ENCODE results near the gene ZNF23. TPM values are rescaled to one million over a fixed set of nuclear protein-coding genes. Genes with fewer than 3 reads are reported as not detected.
A peak's percentile ranks its signal among the peaks of the same experiment; 100 is the strongest.

Gene ZNF23
- total and polyA plus RNA-seq, 2 experiments from 2014 or later: 12.1 to 15.3 TPM

DNA sequence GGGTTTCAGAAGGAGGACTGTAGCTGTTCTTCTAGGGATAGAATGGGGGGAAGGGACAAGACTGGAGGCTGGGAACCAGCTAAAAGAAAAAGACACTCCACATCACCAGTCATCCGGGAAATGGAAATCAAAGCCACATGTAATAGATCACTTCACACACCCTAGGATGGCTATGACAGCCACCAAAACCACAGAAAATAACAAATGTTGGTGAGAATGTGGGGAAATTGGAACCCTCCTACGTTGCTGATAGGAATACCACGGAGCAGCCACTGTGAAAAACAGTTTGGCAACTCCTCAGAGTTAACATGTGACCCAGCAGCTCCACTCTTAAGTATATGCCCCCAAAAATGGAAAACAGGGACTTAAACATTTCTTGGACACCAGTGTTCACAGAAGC lies 22.5 kb downstream of the ZNF23 start:
- in situ Hi-C loops (cut with MboI): no loop called here
- Histone ChIP-seq H3K4me2 (ENCODE audit: unreplicated experiment) (no peak overlapping the region), H3K9me2 (ENCODE audit: insufficient read depth) (no peaks in the 10 kb centered on the region), H3K36me3 (ENCODE audit: low read depth) (no peaks in the 10 kb centered on the region), H3K79me2 (ENCODE audit: insufficient read depth) (no peaks in the 10 kb centered on the region), H3K9ac (no peak overlapping the region), H3F3A (ENCODE audit: insufficient read depth) (no peaks in the 10 kb centered on the region), H2AFZ (no peak overlapping the region), H3K27me3 (replicated peaks; ENCODE audit: insufficient read depth) (no peaks in the 10 kb centered on the region), H3K4me3 (no peak overlapping the region), H4K20me1 (ENCODE audit: insufficient read depth) (no peaks in the 10 kb centered on the region), H3K4me1 (ENCODE audit: insufficient read depth) (no peaks in the 10 kb centered on the region), H3K9me3 (ENCODE audit: low read depth) (no peaks in the 10 kb centered on the region), H3K27ac (no peak overlapping the region)
- DNase-seq: peak; percentile 18
- no peak for TF ChIP-seq EZH2 (IDR thresholded peaks at IDR 0.05; ENCODE audit: insufficient read depth, poor library complexity, severe bottlenecking)
- TF ChIP-seq EZH2phosphoT487 (IDR thresholded peaks at IDR 0.05; ENCODE audit: insufficient read depth, low read depth): no peak
- WGBS, 2 experiments (ENCODE audit: low coverage in 1 of 2, low lambda C conversion rate in 2 of 2, missing lambda C conversion rate in 2 of 2): 0 to 1% methylated on average over 3 of the region's 3 CpGs

DNA sequence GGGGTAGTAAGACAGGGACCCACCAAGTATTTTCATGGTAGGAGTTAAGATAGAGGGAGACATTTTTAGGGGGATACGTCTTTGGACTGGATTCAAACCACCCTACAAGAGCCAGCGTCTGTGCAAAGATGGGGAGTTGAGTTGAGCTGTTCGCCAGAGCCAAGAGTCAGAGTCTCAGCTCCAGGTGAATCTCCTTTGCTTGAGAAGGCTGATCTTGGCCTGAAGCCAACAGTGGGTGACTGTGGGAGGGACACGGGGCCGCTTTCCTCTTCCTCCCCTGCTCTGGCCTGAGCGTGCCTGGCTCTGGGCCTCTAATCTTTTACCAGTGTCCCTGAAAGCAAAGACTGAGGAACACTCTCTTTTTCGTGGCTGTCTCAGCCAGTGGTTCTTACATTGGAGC lies 25.6 kb downstream of the ZNF23 start:
- H3K9ac ChIP-seq: no peak overlapping the region
- H3K27me3 ChIP-seq (replicated peaks; ENCODE audit: insufficient read depth): 0 out of 2 replicates have a peak, but pooled peaks cover 6% of the 10 kb centered on the region
- no peak overlapping the region for H3K27ac ChIP-seq
- no peak overlapping the region for H3K4me2 ChIP-seq (ENCODE audit: unreplicated experiment)
- TF ChIP-seq EZH2phosphoT487 (IDR thresholded peaks at IDR 0.05; ENCODE audit: insufficient read depth, low read depth): no peak
- TF ChIP-seq EZH2 (IDR thresholded peaks at IDR 0.05; ENCODE audit: insufficient read depth, poor library complexity, severe bottlenecking): no peak
- in situ Hi-C loops (cut with MboI): no loop called here
- no peak overlapping the region for H3K4me3 ChIP-seq
- H3K36me3 ChIP-seq (ENCODE audit: low read depth): no peaks in the 10 kb centered on the region
- no peaks in the 10 kb centered on the region for H3K4me1 ChIP-seq (ENCODE audit: insufficient read depth)
- H3K79me2 ChIP-seq (ENCODE audit: insufficient read depth): no peaks in the 10 kb centered on the region
- H3K9me3 ChIP-seq (ENCODE audit: low read depth): no peaks in the 10 kb centered on the region
- no peak for DNase-seq
- no peaks in the 10 kb centered on the region for H3K9me2 ChIP-seq (ENCODE audit: insufficient read depth)
- no peaks in the 10 kb centered on the region for H3F3A ChIP-seq (ENCODE audit: insufficient read depth)
- H2AFZ ChIP-seq: no peak overlapping the region
- no peaks in the 10 kb centered on the region for H4K20me1 ChIP-seq (ENCODE audit: insufficient read depth)
- 33 to 46% methylated on average over 7 of the region's 7 CpGs for WGBS, 2 experiments (ENCODE audit: low coverage in 1 of 2, low lambda C conversion rate in 2 of 2, missing lambda C conversion rate in 2 of 2)

DNA sequence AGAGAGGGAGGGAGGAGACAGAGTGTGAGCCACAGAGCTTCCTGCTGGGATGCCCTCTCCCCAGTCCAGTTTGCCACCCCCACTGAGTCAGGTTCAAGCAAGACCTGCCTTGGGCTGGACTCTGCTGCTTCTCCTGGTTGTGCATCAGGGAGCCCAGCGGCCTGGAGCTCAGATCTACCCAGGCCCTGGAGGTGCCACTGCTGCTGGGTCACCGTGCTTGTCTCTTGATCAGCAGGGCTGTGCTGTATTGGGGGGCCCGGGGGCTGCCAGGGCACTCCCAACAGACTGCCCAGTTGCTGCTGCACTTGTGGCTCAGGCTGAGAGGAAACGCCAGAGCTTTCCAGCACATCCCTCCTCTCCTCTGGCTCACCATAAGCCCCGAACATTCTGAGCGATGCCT lies 29.1 kb downstream of the ZNF23 start:
- Histone ChIP-seq H3K36me3 (ENCODE audit: low read depth) (no peaks in the 10 kb centered on the region), H2AFZ (no peak overlapping the region), H3F3A (ENCODE audit: insufficient read depth) (peaks cover 11% of the 10 kb centered on the region), H3K9me2 (ENCODE audit: insufficient read depth) (no peaks in the 10 kb centered on the region), H3K27me3 (replicated peaks; ENCODE audit: insufficient read depth) (0 out of 2 replicates have a peak, but pooled peaks cover 6% of the 10 kb centered on the region), H3K4me2 (ENCODE audit: unreplicated experiment) (no peak overlapping the region), H3K9ac (no peak overlapping the region), H3K4me1 (ENCODE audit: insufficient read depth) (no peaks in the 10 kb centered on the region), H3K79me2 (ENCODE audit: insufficient read depth) (no peaks in the 10 kb centered on the region), H4K20me1 (ENCODE audit: insufficient read depth) (no peaks in the 10 kb centered on the region), H3K9me3 (ENCODE audit: low read depth) (no peaks in the 10 kb centered on the region), H3K27ac (no peak overlapping the region), H3K4me3 (no peak overlapping the region)
- 47 to 49% methylated on average over 5 to 6 of the region's 6 CpGs for WGBS, 2 experiments (ENCODE audit: low coverage in 1 of 2, low lambda C conversion rate in 2 of 2, missing lambda C conversion rate in 2 of 2)
- in situ Hi-C loops (cut with MboI): no loop called here
- no peak for DNase-seq
- TF ChIP-seq EZH2 (IDR thresholded peaks at IDR 0.05; ENCODE audit: insufficient read depth, poor library complexity, severe bottlenecking) (no peak), EZH2phosphoT487 (IDR thresholded peaks at IDR 0.05; ENCODE audit: insufficient read depth, low read depth) (no peak)

DNA sequence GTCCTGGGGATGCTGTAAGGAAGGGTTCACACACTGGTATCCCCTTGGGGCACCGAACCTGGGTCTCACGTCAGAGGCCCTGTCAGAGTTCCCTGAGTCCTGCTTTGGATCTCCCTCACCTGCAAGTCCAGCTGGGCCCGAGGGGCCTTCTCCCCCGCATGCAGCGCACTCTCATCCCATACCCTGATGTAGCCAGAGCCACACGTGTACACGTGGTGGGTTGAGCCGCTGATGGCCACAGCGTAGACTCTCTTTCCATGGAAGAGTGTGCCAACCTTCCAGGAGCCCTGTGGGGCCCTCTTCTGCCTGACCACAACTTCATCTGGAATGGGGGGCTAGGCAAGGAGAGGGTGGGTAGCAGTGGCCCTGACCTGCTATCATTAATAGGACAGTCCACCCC lies 30.1 kb downstream of the ZNF23 start:
- WGBS, 2 experiments (ENCODE audit: low coverage in 1 of 2, low lambda C conversion rate in 2 of 2, missing lambda C conversion rate in 2 of 2): 60 to 65% methylated on average over 9 of the region's 9 CpGs
- in situ Hi-C loops (cut with MboI): no loop called here
- H3K9me2 ChIP-seq (ENCODE audit: insufficient read depth): no peaks in the 10 kb centered on the region
- no peaks in the 10 kb centered on the region for H3K36me3 ChIP-seq (ENCODE audit: low read depth)
- H2AFZ ChIP-seq: no peak overlapping the region
- 0 out of 2 replicates have a peak, but pooled peaks cover 6% of the 10 kb centered on the region for H3K27me3 ChIP-seq (replicated peaks; ENCODE audit: insufficient read depth)
- no peak overlapping the region for H3K9ac ChIP-seq
- no peaks in the 10 kb centered on the region for H3K9me3 ChIP-seq (ENCODE audit: low read depth)
- H3K79me2 ChIP-seq (ENCODE audit: insufficient read depth): no peaks in the 10 kb centered on the region
- H3K4me1 ChIP-seq (ENCODE audit: insufficient read depth): no peaks in the 10 kb centered on the region
- H3F3A ChIP-seq (ENCODE audit: insufficient read depth): peaks cover 15% of the 10 kb centered on the region
- no peaks in the 10 kb centered on the region for H4K20me1 ChIP-seq (ENCODE audit: insufficient read depth)
- H3K4me2 ChIP-seq (ENCODE audit: unreplicated experiment): no peak overlapping the region
- DNase-seq: no peak
- no peak overlapping the region for H3K27ac ChIP-seq
- TF ChIP-seq EZH2phosphoT487 (IDR thresholded peaks at IDR 0.05; ENCODE audit: insufficient read depth, low read depth): no peak
- no peak for TF ChIP-seq EZH2 (IDR thresholded peaks at IDR 0.05; ENCODE audit: insufficient read depth, poor library complexity, severe bottlenecking)
- no peak overlapping the region for H3K4me3 ChIP-seq

DNA sequence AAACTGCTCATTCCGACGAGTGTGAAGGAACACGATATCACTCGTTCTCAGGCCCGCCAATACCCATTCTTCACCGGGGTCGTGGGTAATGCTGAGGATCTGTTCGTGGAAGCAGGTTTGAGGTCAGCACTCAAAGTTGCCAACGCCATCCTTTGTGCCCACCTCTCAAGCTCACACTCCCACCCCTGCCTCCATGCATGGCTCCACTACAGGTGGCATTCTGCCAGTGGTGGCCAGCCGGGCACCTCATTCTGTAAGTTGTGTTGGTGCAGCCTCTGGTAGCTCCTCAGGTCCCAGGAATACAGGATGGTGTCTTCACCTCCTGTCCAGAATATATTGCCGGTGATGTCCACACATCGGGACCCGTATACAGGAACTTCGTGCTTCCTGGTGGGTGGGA lies 30.9 kb downstream of the ZNF23 start:
- no peaks in the 10 kb centered on the region for H3K9me3 ChIP-seq (ENCODE audit: low read depth)
- no peaks in the 10 kb centered on the region for H4K20me1 ChIP-seq (ENCODE audit: insufficient read depth)
- H3K9me2 ChIP-seq (ENCODE audit: insufficient read depth): no peaks in the 10 kb centered on the region
- no peak overlapping the region for H3K4me3 ChIP-seq
- no peak for DNase-seq
- no peaks in the 10 kb centered on the region for H3K36me3 ChIP-seq (ENCODE audit: low read depth)
- no peak overlapping the region for H3K4me2 ChIP-seq (ENCODE audit: unreplicated experiment)
- peaks cover 18% of the 10 kb centered on the region for H3F3A ChIP-seq (ENCODE audit: insufficient read depth)
- no peaks in the 10 kb centered on the region for H3K79me2 ChIP-seq (ENCODE audit: insufficient read depth)
- 74 to 82% methylated on average over 14 of the region's 14 CpGs for WGBS, 2 experiments (ENCODE audit: low coverage in 1 of 2, low lambda C conversion rate in 2 of 2, missing lambda C conversion rate in 2 of 2)
- no peak overlapping the region for H2AFZ ChIP-seq
- in situ Hi-C loops (cut with MboI): no loop called here
- H3K27me3 ChIP-seq (replicated peaks; ENCODE audit: insufficient read depth): 0 out of 2 replicates have a peak, but pooled peaks cover 6% of the 10 kb centered on the region
- H3K4me1 ChIP-seq (ENCODE audit: insufficient read depth): no peaks in the 10 kb centered on the region
- TF ChIP-seq EZH2phosphoT487 (IDR thresholded peaks at IDR 0.05; ENCODE audit: insufficient read depth, low read depth): no peak
- TF ChIP-seq EZH2 (IDR thresholded peaks at IDR 0.05; ENCODE audit: insufficient read depth, poor library complexity, severe bottlenecking): no peak
- H3K27ac ChIP-seq: no peak overlapping the region
- H3K9ac ChIP-seq: no peak overlapping the region
